ENCODE data around the gene TIAM1.

TIAM1 gene

DNA sequence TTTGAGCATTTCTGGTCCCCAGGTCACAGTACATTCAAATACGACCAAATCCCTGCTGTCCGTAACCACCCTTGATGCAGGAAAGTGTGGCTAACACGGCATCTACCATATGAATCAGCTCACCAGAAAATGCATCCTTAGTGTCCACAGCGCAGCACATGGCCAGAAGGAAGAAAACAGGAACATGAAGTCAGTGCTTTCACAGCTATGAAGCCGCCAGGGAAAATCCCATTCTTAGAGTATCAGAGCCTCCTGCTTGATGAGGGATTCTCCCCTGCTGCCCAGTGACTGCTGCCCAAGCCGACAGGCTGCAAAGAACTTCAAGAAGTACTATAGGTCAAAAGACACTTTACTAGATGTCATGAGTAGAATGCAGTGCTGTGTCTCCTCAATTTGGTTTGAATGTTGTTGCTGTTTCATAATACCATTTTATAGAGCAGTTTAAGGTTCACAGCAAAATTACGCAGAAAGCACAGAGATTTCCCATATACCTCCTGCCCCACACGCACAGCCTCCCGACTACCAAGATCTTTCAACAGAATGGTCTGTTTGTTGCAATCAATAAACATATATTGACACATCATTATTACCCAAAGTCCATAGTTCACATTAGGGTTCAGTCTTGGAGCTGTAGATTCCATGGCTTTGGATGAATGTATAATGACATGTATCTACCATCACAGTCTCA, 14.5 kb downstream of the TIAM1 start:
- no peak for DNase-seq (ENCODE audit: low read depth)

DNA sequence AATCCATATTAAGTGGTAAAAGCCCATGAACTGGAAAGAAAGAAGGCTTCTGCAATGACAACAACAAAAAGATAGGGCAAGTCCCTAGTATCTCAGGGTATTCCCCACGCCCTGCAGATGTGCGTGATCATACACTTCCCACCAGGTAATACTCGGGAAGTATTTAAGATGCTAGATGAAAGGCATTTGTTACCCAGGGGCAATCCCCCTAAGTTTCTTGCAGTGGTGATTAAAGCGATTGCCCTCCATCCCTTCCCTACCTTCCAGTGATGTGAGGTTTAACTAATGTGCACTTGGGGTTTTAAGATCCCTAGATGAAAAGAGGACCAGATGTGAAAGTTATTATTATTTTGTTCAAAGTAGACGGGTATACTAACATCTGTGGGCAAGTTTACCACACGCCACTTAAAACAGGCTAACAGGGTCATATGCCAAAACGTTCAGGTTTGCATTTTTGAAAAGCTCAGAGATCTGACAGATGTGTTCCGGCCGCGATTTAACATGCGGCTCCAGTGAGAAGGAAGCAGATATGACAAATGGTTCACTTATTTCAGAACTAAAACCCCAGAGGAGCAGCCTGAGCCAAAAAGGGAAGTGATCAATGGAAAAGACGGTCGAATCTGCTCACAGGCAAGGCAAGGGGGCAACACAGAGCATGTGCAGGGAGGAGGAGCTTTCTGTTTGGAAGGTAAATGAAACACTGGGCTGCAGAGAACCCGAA, 17.4 kb downstream of the TIAM1 start:
- no peak for DNase-seq (ENCODE audit: low read depth)

DNA sequence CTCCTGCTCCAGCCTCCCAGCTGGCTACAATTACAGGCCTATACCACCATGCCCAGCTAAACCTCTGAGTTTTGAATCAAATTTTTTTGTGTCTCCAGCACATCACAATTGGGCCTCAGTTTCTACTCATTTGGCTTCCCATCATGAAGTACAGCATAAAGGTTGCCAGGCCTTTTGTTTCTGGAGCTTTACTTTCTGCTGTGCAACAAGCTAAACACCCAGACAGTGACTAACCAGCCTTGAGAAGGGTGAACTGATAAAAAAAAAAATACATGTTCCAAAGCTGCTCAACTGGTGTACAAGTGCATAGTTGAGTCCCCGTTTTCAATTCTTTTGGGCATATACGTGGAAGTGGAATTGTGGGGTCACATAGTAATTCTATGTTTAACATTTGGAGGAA, 25.1 kb downstream of the TIAM1 start:
- DNase-seq (ENCODE audit: low read depth) = no peak

DNA sequence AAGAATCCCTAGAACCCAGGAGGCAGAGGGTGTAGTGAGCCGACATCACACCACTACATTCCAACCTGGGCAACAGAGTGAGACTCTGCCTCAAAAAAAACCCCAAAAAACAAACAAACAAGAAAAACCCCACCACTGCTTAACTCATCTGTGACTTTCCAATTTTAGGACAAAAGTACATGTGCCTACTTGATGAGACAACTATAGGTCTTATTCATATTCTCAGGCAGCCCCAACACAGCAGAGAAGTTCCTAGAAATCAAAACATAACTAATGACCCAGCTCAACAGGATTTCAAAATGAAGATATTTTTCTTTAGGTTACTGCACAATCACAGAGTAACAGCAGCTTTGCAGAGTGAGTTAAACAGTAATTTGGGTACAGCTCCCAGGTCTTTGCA, 26.4 kb downstream of the TIAM1 start:
- DNase-seq (ENCODE audit: low read depth) = no peak

DNA sequence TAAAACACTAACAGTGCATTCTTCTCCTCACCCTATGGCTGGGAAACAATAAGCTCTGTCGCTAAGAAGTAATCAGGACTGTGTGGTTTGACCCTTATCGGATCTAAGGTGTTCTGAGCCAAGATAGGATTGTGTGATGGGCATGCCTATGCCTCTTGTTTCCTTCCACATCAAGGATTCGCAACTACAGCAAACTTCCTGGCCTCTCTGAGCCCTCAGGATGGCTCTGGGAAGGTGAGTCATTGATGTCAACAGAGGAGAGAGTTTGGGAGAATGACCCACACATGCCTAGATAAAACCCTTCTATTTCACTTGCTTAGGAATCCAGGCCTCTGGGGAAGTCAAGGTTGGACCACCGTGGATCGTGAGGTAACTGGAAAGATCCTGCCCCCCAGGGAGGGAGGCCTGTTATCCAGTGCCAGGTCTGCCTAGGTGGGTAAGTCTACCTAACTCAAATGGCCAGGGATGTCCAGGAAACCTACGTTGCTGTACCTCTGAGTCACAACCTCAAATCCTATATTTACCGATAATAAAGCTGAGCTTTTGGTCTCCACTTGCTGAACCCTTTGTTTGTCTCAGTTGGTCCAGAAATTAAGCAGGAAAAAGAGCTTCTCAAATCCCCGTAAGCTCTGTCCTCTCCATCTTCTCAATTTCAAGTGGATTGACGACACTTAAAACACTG, 27.4 kb downstream of the TIAM1 start:
- DNase-seq (ENCODE audit: low read depth) = no peak

DNA sequence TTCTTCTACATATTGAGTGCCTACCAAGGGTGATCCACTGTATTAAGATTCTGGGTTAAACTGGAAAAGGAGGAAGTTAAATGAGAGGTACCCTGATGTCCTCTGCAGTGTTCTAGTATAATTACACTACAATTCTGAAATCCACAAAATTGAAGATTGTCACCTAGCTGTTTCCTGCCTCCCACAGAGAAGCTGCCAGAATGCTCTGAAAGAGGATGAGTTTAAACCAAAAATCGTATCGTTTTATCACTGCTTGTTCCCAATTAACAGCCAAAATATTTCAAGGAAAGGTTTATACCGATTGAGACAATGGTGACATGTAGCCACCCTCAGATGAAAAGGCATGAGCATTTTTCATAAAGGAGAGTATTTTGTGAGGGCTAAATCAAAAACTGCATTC, 28.0 kb downstream of the TIAM1 start:
- no peak for DNase-seq (ENCODE audit: low read depth)

DNA sequence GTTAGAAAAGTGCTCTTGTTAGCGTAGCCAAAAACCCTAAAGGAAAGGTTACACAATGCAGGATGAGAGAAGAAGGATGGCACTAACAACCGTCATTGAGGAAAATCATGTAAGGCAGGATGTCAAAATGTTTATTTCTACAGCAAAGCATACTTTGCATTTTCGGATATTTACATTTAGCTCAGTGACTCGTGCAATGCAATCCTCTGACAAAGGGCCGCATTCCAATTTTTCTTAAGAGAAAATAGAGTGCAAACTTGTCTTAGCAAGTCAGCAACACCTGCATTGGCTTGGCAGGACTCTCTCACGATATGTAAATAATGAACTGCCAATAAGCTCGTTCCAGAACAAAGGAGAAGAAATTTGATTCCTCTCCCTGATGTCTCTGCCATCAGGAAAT, 33.3 kb downstream of the TIAM1 start:
- no peak for DNase-seq (ENCODE audit: low read depth)

DNA sequence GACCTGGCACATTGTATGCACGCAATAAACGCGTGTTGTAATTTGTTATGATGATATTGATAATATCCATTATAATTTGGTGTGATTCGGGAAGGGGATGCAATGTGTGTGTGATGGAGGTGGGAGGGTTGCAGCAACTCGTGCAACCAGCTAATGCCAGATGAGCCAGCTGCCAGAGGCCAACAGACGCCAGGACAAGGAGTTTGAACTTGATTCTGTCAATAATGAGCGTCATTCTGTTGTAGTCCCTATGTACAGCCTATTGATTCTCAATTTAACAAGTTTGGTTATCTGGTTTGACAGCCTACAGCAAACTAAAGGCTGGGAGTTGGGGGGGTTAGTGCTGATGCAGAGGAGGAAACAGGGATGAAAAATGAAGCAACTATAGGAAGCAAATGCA, 35.5 kb downstream of the TIAM1 start:
- DNase-seq (ENCODE audit: low read depth) = no peak

DNA sequence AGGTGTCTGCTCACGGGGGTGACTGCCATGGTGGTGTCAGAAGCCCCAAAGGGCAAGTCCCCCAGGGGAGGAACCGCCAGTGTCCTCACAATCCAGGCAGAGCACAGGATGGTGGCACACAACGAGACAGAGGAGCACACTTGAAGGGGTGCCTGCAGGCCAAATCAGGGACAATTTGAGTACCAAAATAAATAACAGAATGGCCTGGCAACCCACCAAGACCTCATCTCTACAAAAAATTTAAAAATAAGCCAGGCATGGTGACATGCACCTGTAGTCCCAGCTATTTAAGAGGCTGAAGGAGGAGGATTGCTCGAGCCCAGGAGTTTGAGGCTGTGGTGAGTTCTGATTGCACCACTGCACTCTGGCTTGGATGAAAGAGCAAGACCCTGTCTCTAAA, 38.2 kb downstream of the TIAM1 start:
- DNase-seq (ENCODE audit: low read depth) = no peak

DNA sequence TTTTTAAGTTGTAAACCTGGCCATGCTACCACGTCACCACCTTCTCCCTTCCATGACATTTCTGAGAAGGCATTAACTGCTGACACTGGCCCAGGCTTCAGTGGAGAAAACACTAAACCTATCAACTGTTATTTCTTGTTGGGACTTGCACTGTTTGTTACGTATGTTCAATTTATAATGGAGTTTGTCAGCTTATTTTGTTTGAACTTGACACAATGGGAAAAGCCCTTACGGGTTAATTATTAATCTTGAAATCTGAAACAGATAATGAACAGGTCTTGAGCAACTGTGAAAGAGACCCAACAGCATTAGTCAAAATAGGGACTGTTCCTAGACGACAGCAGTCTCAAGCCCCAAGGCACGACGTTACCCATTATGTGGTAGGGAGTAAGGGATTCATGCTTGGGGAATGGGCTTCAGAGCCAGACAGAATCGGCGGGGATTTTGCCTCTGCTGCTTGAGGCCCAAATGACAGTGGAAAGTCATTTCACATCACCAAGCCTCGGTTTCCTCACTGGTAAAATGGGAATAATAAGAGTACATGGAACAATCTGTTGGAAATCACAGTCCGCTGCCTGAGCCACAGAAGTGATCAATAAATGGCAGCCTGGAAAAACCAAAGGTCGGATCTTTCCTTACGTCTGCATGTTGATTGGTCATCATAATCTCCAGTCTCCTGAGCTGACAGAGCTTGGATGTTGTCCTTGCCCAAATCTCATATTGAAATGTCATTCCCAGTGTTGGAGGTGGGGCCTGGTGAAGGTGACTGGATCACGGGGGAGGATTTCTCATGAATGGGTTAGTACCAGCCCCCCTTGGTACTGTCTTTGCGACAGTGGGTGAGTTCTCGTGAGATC, 44.5 kb downstream of the TIAM1 start:
- DNase-seq (ENCODE audit: low read depth) = no peak

DNA sequence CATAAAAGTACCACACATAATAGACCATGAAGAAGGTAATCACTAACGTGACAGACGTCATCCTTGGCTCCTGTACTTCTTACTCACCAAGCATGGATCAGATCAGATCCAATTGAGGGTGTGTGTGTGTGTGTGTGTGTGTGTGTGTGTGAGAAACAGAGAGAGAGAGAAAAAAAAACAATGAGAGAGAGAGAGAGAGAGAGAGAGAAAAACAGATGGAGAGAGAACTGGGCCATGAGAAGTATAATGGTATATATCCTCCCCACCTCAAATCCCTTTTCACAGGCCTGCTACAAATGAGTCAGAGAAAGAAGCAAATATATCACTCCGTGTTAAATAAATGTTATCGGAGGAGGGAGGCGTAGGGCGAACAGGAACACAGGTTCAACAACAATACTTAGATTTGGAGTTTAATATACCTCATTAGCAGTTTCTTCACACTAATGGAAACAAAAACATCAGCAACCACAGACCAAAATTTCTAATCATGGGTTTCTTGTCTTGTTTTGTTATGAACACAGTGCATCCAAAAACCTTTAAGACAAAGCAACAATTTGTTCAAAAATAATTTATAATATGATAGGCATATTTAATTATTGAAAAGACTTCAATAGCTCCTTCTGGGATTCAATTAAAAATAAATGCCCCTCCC, 45.3 kb downstream of the TIAM1 start:
- DNase-seq (ENCODE audit: low read depth) = no peak

DNA sequence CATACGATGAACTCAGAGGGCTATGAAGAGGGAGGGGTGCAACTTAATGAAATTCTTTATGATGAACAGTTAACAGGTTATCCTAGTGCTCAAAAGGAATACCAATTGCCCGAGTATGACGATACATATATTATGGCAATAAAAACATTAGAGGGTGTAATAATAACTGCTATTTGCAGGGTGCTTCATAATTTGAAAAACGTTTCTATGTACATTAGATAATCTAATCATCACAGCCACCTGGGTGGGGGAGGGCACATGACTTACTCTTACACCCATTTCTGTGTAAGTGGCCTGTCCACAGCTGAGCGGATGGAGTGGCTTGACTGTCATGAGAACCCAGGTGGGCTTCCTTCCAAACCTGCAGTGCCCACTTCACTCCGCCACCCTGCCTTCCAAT, 46.3 kb downstream of the TIAM1 start:
- DNase-seq (ENCODE audit: low read depth) = no peak

DNA sequence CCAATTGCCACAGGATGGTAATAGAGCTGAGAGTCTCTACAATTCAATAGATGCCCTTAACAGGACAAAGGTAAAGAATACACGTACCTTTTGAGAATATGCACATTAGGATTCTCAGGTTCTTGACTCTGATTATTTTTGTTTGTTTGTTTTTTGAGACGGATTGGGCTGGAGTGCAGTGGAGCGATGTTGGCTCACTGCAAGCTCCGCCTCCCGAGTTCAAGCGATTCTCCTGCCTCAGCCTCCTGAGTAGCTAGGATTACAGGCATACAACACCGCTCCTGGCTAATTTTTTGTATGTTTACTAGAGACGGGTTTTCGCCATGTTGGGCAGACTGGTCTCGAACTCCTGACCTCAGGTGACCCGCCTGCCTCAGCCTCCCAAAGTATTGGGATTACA, 48.4 kb downstream of the TIAM1 start:
- DNase-seq (ENCODE audit: low read depth) = no peak

DNA sequence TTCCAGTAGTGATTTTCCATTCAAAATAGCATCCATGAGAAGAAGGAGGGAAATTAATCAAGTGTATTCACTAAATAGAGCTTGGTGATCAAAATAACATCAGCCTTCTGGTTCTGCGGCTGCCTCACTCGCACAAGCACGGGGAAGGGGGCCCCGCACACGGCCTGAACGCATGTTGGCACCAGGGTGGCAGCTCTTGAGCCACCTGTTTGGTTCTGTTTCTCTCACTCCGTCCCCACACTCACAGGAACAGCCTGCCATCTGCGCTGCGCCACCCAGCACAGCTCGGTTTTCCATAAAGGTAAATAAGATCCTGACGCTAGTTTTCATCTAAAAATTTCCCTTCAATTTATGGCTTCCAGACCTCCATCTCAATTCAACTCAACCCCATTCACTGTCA, 49.4 kb downstream of the TIAM1 start:
- no peak for DNase-seq (ENCODE audit: low read depth)

DNA sequence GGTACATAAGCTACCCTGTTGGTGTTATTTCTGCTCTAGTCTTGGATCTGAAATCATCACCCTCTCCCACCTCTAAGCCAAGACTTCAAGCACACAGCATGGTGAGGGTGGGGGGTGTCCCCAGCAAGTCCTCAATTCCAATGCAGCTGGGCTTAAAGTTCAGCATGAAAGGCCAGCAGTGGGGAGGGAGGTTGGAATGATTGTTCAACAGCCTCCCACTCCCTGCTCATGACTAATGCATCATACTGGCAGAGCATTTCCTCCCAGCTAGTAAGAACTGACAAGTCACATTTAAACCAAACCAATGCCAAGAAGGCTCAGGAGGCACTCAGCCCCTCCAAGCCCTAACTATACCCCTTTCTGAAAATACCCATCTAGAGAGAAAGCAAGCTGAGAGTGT, 50.1 kb downstream of the TIAM1 start:
- peak; percentile 73 for DNase-seq (ENCODE audit: low read depth)

DNA sequence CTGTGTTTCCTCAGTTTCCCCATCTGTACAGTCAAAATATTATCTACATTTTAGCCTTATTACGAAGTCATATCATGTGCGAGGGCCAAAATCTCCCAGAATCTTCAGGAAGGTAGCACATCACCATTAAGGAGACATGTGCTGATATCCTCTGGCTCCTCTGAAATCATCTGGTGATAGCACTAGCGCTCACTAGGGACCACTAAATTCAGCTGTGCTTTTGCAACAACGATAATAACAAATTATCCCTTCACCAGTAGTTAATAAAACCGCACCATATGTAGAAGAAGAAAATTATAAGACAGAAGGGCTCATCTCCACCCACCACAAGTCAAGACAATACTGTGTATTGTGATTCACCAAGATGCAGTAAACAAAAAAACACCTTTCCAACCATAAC, 53.3 kb downstream of the TIAM1 start:
- DNase-seq (ENCODE audit: low read depth) = no peak

DNA sequence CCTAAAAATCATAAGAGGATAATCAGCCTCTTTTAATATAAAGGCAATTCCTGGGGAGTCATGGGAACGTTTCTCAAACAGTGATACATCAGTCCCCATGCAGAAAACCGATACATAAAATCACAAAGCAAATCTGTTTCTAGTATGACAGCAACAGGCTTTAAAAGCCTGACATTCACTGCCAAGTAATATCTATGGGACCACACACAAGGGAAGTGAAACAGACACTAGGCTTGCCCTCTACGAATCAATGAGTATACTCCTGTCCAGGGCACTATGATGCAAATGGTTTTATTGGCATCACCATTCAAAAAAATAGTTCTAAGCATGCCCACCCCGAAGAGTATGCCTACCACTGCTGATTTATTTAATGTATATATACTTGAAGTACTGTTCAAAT, 54.4 kb downstream of the TIAM1 start:
- no peak for DNase-seq (ENCODE audit: low read depth)

DNA sequence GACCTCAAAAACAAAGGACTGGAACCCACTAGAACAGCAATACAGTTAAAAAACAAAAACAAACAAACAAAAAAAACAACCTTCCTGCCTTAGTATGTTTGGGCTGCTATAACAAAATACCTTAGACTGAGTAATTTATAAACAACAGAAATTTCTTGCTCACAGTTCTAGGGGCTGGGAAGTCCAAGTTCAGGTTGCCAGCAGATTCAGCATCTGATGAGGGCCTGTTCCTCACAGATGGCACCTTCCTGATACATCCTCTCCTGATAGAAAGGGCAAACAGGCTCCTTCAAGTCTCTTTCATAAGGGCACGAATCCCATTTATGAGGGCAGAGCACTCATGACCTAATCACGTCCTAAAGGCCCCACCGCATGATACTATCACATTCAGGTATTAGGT, 55.9 kb downstream of the TIAM1 start:
- no peak for DNase-seq (ENCODE audit: low read depth)

DNA sequence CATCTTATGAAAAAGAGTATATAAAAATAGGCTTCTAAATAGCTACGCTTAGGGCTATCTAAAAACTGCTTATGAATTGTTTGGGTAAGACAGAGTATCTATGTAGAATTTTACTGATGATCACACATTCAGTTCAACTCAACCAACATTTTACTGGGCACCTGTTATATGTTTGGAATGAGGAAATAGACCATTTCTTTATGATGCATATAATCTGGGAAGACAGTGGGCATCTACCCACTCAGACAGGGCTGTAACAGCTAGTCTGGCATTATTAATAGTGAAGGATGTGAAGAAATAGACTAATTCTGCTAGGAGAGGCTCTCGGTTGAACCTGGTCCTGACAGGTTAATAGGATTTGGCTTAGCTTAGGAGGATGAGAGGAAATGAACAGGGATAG, 56.9 kb downstream of the TIAM1 start:
- no peak for DNase-seq (ENCODE audit: low read depth)

DNA sequence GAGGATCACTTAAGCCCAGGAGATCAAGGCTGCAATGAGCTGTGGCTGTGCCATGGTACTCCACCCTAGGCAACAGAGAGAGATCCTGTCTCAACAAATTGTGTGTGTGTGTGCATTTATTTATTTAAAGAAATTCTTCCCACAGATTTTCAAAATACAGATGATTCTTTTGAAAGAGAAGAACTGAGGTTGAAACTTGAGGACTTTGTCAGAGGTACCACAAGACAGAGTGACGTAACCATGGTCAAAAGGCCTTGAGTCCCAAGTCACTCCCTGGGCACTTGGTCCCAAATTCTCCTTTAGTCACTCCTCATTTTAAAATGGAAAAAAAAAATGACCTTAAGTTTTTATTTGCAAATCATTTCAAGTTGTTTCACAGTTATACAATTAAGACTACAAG, 57.4 kb downstream of the TIAM1 start:
- DNase-seq (ENCODE audit: low read depth) = no peak

DNA sequence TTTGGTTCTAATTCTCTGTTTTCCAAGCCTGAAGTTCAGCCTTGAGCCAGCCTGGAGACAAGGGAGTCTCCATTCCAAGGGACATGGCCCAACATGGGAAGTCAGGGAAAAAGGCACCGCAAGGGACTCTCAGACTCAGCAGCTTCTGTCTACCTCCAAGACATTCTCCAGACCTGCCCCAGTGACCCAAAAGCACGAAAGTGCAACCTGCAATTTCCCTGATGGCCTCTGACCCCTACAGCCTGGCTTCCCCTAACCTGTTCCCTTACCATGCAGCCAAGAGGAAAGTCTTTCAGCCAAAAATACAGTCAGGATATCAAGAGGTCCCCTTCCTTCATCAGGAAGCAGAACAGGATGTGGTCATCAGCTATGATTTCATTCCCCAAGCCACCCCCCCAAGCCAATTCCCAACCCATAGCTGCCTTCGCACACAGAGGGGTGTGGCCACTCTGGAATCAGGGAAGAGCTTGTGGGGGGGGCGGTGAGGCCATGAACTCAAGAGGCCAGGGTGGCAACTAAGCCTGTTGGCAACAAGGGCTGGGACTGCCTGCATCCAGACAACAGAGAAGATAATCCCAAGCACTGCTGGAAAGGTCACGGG, 59.2 kb downstream of the TIAM1 start:
- no peak for DNase-seq (ENCODE audit: low read depth)

DNA sequence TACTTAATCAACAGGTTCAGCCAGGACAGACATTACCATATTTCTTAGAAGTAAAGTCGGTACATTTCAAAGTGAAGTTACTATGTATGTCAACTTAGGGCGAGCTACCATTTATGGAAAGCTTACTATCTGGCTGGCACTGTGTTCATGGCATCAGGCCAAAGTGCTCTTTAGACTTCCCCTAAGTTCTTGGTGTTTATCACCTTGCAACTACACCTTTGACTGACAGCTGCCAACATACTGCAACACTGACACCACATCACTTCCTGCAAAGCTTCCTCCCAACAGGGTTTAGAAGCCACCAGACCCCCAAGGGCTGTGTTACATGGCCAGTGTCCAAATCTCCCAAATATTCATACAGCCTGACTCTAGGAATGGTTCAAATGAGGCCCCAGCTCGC, 61.0 kb downstream of the TIAM1 start:
- no peak for DNase-seq (ENCODE audit: low read depth)

All from fibroblast of the conjunctiva (primary cell).